Measurements from ENCODE around the gene BAIAP2L1.

The BAIAP2L1 gene

GRCh38 chr7:98294798-98295382 lies 106.0 kb downstream of the BAIAP2L1 start:
- ATAC-seq (replicated peaks) (peak; percentile 88 to 91), DNase-seq (peak; percentile 24)
- Mint-ChIP-seq H3K36me3 (peaks cover 8 to 29% of the 10 kb centered on the region in 2 donors), H3K9me3 (no peaks in the 10 kb centered on the region), H3K4me3 (no peak overlapping the region), H3K4me1 (no peaks in the 10 kb centered on the region), H3K27ac (no peak overlapping the region), H3K27me3 (no peaks in the 10 kb centered on the region)

GRCh38 chr7:98294326-98294725 lies 106.6 kb downstream of the BAIAP2L1 start:
- H3K27ac Mint-ChIP-seq, result no peak overlapping the region

GRCh38 chr7:98293746-98294145 lies 107.1 kb downstream of the BAIAP2L1 start:
- no peaks in the 10 kb centered on the region for H3K9me3 Mint-ChIP-seq
- no peak for DNase-seq
- peaks cover 8 to 29% of the 10 kb centered on the region in 2 donors for H3K36me3 Mint-ChIP-seq
- H3K4me3 Mint-ChIP-seq, result no peak overlapping the region
- H3K27me3 Mint-ChIP-seq, result no peaks in the 10 kb centered on the region
- H3K27ac Mint-ChIP-seq, result no peak overlapping the region
- peaks cover 2 to 7% of the 10 kb centered on the region in 2 donors for H3K4me1 Mint-ChIP-seq
- no peak for ATAC-seq (replicated peaks)

More at GRCh38 chr7:98294326-98294725, 106.6 kb downstream of the BAIAP2L1 start:
- no peaks in the 10 kb centered on the region for H3K9me3 Mint-ChIP-seq
- peaks cover 2 to 4% of the 10 kb centered on the region in 2 donors for H3K4me1 Mint-ChIP-seq
- peaks cover 8 to 29% of the 10 kb centered on the region in 2 donors for H3K36me3 Mint-ChIP-seq
- H3K27me3 Mint-ChIP-seq, result no peaks in the 10 kb centered on the region
- DNase-seq, result no peak
- no peak overlapping the region for H3K4me3 Mint-ChIP-seq
- no peak for ATAC-seq (replicated peaks)

GRCh38 chr7:98293265-98293664 lies 107.6 kb downstream of the BAIAP2L1 start:
- no peaks in the 10 kb centered on the region for H3K27me3 Mint-ChIP-seq
- peaks cover 2 to 12% of the 10 kb centered on the region in 2 donors for H3K4me1 Mint-ChIP-seq
- DNase-seq (no peak), ATAC-seq (replicated peaks) (no peak)
- H3K4me3 Mint-ChIP-seq, result no peak overlapping the region
- H3K36me3 Mint-ChIP-seq, result peaks cover 8 to 33% of the 10 kb centered on the region in 2 donors
- H3K9me3 Mint-ChIP-seq, result no peaks in the 10 kb centered on the region
- H3K27ac Mint-ChIP-seq, result no peak overlapping the region

- no peak overlapping the region for H3K27ac Mint-ChIP-seq
- H3K36me3 Mint-ChIP-seq, result peaks cover 9 to 29% of the 10 kb centered on the region in 2 donors
- no peaks in the 10 kb centered on the region for H3K9me3 Mint-ChIP-seq
- H3K27me3 Mint-ChIP-seq, result no peaks in the 10 kb centered on the region
- H3K4me3 Mint-ChIP-seq, result no peak overlapping the region
- DNase-seq (no peak), ATAC-seq (replicated peaks) (peak in 1 of 2 donors; percentile 50)
- peaks cover 2 to 24% of the 10 kb centered on the region in 2 donors for H3K4me1 Mint-ChIP-seq
These were observed 109.2 kb downstream of the BAIAP2L1 start for GRCh38 chr7:98291717-98292116.

- Mint-ChIP-seq H3K27me3 (no peaks in the 10 kb centered on the region), H3K4me3 (no peak overlapping the region), H3K27ac (no peak overlapping the region), H3K4me1 (peaks cover 9 to 37% of the 10 kb centered on the region in 2 donors), H3K9me3 (no peaks in the 10 kb centered on the region), H3K36me3 (peaks cover 17 to 27% of the 10 kb centered on the region in 2 donors)
- ATAC-seq (replicated peaks) (no peak), DNase-seq (no peak)
These were observed 111.5 kb downstream of the BAIAP2L1 start for GRCh38 chr7:98289333-98289875.

- H3K27ac Mint-ChIP-seq, result no peak overlapping the region
- DNase-seq, result no peak
- ATAC-seq (replicated peaks), result no peak
- peaks cover 20 to 37% of the 10 kb centered on the region in 2 donors for H3K36me3 Mint-ChIP-seq
- H3K9me3 Mint-ChIP-seq, result no peaks in the 10 kb centered on the region
- peaks cover 19 to 48% of the 10 kb centered on the region in 2 donors for H3K4me1 Mint-ChIP-seq
- no peak overlapping the region for H3K4me3 Mint-ChIP-seq
- H3K27me3 Mint-ChIP-seq, result no peaks in the 10 kb centered on the region
These were observed 112.6 kb downstream of the BAIAP2L1 start for GRCh38 chr7:98288064-98288823.

GRCh38 chr7:98287486-98287959 lies 113.4 kb downstream of the BAIAP2L1 start:
- H3K4me3 Mint-ChIP-seq, result no peak overlapping the region
- peaks cover 24 to 42% of the 10 kb centered on the region in 2 donors for H3K36me3 Mint-ChIP-seq
- H3K4me1 Mint-ChIP-seq, result peaks cover 25 to 55% of the 10 kb centered on the region in 2 donors
- no peaks in the 10 kb centered on the region for H3K27me3 Mint-ChIP-seq
- no peak for ATAC-seq (replicated peaks)
- H3K27ac Mint-ChIP-seq, result no peak overlapping the region
- DNase-seq, result no peak
- no peaks in the 10 kb centered on the region for H3K9me3 Mint-ChIP-seq

- peaks cover 29 to 61% of the 10 kb centered on the region in 2 donors for H3K4me1 Mint-ChIP-seq
- no peak overlapping the region for H3K27ac Mint-ChIP-seq
These were observed 114.0 kb downstream of the BAIAP2L1 start for GRCh38 chr7:98286701-98287485.

GRCh38 chr7:98286093-98286539 lies 114.8 kb downstream of the BAIAP2L1 start:
- Mint-ChIP-seq H3K4me3 (no peak overlapping the region), H3K9me3 (no peaks in the 10 kb centered on the region), H3K36me3 (peaks cover 20 to 43% of the 10 kb centered on the region in 2 donors), H3K27ac (no peak overlapping the region), H3K27me3 (no peaks in the 10 kb centered on the region), H3K4me1 (peaks cover 29 to 61% of the 10 kb centered on the region in 2 donors)
- DNase-seq (no peak), ATAC-seq (replicated peaks) (no peak)

More at GRCh38 chr7:98286701-98287485, 114.0 kb downstream of the BAIAP2L1 start:
- no peaks in the 10 kb centered on the region for H3K9me3 Mint-ChIP-seq
- ATAC-seq (replicated peaks) (no peak), DNase-seq (no peak)
- peaks cover 20 to 43% of the 10 kb centered on the region in 2 donors for H3K36me3 Mint-ChIP-seq
- H3K4me3 Mint-ChIP-seq, result no peak overlapping the region
- no peaks in the 10 kb centered on the region for H3K27me3 Mint-ChIP-seq

GRCh38 chr7:98285157-98286092 lies 115.5 kb downstream of the BAIAP2L1 start:
- ATAC-seq (replicated peaks), result no peak
- Mint-ChIP-seq H3K27ac (peak overlapping the region; percentile 67), H3K4me3 (peak overlapping the region in 1 of 2 donors; percentile 82), H3K27me3 (no peaks in the 10 kb centered on the region), H3K9me3 (no peaks in the 10 kb centered on the region), H3K36me3 (peaks cover 20 to 43% of the 10 kb centered on the region in 2 donors), H3K4me1 (peaks cover 29 to 61% of the 10 kb centered on the region in 2 donors)
- DNase-seq, result no peak

- no peaks in the 10 kb centered on the region for H3K9me3 Mint-ChIP-seq
- peak overlapping the region; percentile 68 to 82 for H3K4me3 Mint-ChIP-seq
- ATAC-seq (replicated peaks), result no peak
- DNase-seq, result no peak
- H3K27me3 Mint-ChIP-seq, result no peaks in the 10 kb centered on the region
- H3K36me3 Mint-ChIP-seq, result peaks cover 20 to 43% of the 10 kb centered on the region in 2 donors
- peaks cover 28 to 59% of the 10 kb centered on the region in 2 donors for H3K4me1 Mint-ChIP-seq
- H3K27ac Mint-ChIP-seq, result peak overlapping the region; percentile 67
These were observed 116.4 kb downstream of the BAIAP2L1 start for GRCh38 chr7:98284335-98285036.

- Mint-ChIP-seq H3K27me3 (no peaks in the 10 kb centered on the region), H3K4me1 (peaks cover 27 to 55% of the 10 kb centered on the region in 2 donors), H3K4me3 (peak overlapping the region; percentile 68 to 82), H3K36me3 (peaks cover 20 to 43% of the 10 kb centered on the region in 2 donors), H3K9me3 (no peaks in the 10 kb centered on the region), H3K27ac (no peak overlapping the region)
- DNase-seq, result no peak
- ATAC-seq (replicated peaks), result no peak
These were observed 117.0 kb downstream of the BAIAP2L1 start for GRCh38 chr7:98283887-98284222.

Measured in stimulated activated naive B cell treated with anti-CD40 and anti-IgM and Interleukin-4, amounts not matched to agents 10 μg/mL and 1 μg/mL and 100 μg/mL, for 72 hours (primary cell).